IPS-20b (cell line): Measurements from ENCODE around the gene DLG5.

Source experiments
- H3K27ac ChIP-seq: one replicate; pipeline ENCODE4 v1.5.1; 2013; ENCODE audit warnings: low read length
- H3K27me3 ChIP-seq: 2 replicates; pipeline ENCODE4 v1.6.1; 2013; ENCODE audit warnings: mild to moderate bottlenecking, low read length, inconsistent platforms; ENCODE audit not compliant: insufficient read depth
- H3K36me3 ChIP-seq: 2 replicates; pipeline ENCODE4 v1.6.1; 2013; ENCODE audit warnings: low read depth, mild to moderate bottlenecking, inconsistent platforms, low read length, moderate library complexity; ENCODE audit not compliant: insufficient read depth
- H3K4me1 ChIP-seq: 2 replicates; pipeline ENCODE4 v1.6.1; 2013; ENCODE audit warnings: mild to moderate bottlenecking, control low read depth, inconsistent platforms, low read length, moderate library complexity; ENCODE audit not compliant: insufficient read depth
- H3K4me3 ChIP-seq: 2 replicates; pipeline ENCODE4 v1.5.1; 2013; ENCODE audit warnings: mild to moderate bottlenecking, low read length, inconsistent platforms
- H3K9ac ChIP-seq: 2 replicates; pipeline ENCODE4 v1.6.1; 2013; ENCODE audit warnings: low read depth, mild to moderate bottlenecking, inconsistent platforms, low read length, moderate library complexity
- H3K9me3 ChIP-seq: 2 replicates; pipeline ENCODE4 v1.6.1; 2013; ENCODE audit warnings: mild to moderate bottlenecking, low read depth, low read length, inconsistent platforms; ENCODE audit not compliant: insufficient read depth

The DLG5 gene

DNA sequence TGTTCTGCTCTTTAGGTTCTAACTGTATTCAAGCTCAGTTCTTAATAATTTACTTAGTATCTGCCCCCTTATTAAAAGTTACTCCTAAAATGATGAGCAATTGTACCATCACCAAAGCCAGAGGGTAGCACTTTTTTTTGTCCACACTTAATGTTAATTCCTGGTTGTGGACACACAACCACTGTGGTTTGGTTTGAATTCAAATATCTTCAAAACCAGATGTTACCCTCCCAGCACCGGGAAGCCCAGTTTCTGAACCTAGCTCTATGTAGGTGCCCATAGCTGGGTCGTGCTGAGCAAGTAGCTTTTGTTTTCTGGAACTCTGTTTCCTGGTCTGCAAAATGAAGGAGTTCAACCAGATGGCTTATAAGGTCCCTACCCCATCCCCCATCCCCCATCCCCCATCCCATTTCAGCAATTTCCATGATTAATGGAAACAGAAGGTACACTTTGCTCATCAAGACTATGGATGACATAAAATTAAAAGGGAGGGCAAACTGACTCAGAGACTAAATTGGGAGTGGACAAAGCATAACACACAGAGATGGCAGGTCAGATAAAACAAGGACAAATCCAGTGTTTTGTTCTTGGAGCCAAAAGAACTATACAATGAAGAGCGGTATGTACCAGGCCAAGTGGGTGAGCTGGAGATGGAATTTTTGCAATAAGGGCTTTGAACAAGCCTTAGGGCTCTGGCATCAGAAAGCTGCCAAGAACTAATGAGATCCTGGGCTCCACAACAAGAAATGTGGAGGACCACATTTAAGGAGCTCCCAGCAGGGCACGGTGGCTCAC, 56.7 kb downstream of the DLG5 start:
- peaks cover 21% of the 10 kb centered on the region for H3K36me3 ChIP-seq
- no peak overlapping the region for H3K4me3 ChIP-seq
- no peaks in the 10 kb centered on the region for H3K27me3 ChIP-seq
- no peaks in the 10 kb centered on the region for H3K9me3 ChIP-seq
- H3K9ac ChIP-seq, result no peak overlapping the region
- no peak overlapping the region for H3K27ac ChIP-seq
- H3K4me1 ChIP-seq, result peaks cover 47% of the 10 kb centered on the region

DNA sequence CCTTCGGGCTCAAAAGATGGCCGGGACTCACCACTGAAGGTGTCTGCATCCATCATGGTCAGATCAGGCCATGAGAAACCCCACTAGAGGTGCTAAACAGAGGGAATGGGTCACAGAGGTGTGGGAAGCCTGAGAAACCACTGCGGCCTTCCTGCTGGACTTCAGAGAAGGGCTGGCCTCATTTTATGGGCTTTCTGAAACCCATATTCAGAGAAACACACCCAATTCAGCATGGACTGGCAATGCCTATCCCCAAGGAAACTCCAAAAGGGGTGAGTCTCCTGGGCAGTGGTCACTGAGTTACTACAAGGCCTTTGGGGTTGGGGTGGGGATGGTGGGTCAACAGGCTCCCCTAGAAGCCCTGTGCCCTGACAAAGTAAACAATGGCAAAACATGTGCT, 58.0 kb downstream of the DLG5 start:
- H3K27ac ChIP-seq, result no peak overlapping the region
- H3K9me3 ChIP-seq, result no peaks in the 10 kb centered on the region
- no peak overlapping the region for H3K9ac ChIP-seq
- peaks cover 36% of the 10 kb centered on the region for H3K4me1 ChIP-seq
- no peaks in the 10 kb centered on the region for H3K27me3 ChIP-seq
- H3K4me3 ChIP-seq, result no peak overlapping the region
- peaks cover 21% of the 10 kb centered on the region for H3K36me3 ChIP-seq

DNA sequence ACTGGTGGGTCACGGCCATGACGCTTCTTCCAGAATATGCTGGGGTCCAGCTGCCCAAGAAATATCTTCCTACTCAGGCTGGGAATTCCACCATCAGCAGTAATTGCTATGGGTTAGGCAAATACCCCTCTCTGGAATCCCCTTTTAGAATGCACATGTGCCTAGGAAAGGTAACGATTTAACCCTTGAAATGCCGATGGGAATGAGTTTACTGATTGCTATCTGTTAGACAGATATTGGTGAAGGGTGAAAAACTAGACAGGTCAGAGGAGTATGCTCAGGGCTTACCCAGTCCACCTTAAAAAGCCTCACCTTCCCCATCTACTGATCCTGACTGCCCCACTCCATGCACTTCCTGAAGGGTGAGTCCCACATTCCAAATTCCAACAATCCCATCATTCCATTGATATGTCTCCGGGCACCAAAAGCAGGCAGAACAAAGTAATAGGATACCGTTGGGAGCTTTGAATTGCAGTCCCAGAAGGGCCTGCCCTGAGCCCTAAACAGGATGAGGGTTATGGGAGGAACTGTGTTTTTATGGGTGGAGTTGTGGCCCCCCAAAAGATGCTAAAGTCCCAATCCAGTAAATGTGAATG, 59.3 kb downstream of the DLG5 start:
- Histone ChIP-seq H3K27ac (no peak overlapping the region), H3K9me3 (no peaks in the 10 kb centered on the region), H3K36me3 (peaks cover 21% of the 10 kb centered on the region), H3K4me1 (peaks cover 33% of the 10 kb centered on the region), H3K9ac (peak overlapping the region; percentile 1; the same call in 1 of the 2 replicates), H3K27me3 (no peaks in the 10 kb centered on the region), H3K4me3 (no peak overlapping the region)

DNA sequence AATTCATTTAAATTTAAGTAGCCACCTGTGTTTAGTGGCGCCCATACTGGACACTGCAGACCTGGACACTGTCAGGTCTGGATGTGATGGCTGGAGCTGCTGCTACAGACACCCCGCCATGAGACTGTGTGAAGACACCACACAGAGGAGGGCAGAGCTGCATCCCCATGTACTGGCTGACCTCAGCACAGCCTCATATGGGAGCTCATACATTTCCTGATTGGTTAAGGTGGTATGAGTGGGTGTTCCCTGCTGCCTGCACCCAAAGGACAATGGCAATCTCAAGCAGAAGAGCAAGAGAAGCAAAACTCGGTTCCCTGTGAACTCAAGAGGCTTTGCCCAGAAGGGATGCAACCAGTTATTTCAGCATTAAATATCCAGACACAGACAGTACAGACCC, 60.0 kb downstream of the DLG5 start:
- Histone ChIP-seq H3K9me3 (no peaks in the 10 kb centered on the region), H3K9ac (no peak overlapping the region), H3K27ac (no peak overlapping the region), H3K27me3 (no peaks in the 10 kb centered on the region), H3K4me3 (no peak overlapping the region), H3K4me1 (peaks cover 33% of the 10 kb centered on the region), H3K36me3 (peaks cover 21% of the 10 kb centered on the region)

DNA sequence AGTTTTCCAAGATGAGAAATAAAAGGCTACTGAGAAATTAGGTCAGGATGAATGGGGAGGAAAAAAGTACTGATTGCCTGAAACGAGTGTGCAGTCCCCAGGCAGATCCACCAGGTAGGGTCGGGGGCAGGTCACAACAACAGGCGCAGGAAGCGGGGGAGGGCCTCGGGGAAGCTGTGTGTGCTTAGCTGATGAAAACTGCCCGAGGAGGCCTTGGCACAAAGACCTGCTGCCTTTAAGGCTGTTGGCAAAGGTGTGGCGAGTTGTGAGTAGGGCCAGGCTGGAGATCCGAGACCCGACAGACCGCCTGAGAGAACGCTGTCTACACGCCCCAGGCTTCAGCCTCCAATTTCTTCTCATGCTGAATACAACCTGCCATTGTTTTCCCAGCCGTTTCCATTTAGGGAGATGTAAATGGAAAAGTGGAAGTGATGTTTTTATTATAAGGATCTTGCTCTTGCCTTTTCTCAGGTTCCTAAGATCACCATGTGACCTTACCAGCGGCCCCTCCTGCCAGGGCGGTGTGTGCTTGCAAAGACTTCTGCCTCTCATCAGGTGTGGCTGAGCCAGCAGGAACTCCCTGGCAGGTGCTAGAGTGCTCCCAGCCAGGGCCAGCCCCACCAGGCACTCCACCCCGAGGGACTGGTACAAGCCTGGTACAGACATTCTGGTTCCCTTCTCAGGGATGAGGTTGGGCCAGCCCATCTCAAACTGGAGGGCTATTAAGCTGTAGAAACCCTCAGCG, 60.8 kb downstream of the DLG5 start:
- Histone ChIP-seq H3K4me3 (no peak overlapping the region), H3K9me3 (no peaks in the 10 kb centered on the region), H3K9ac (no peak overlapping the region), H3K27ac (no peak overlapping the region), H3K36me3 (peaks cover 21% of the 10 kb centered on the region), H3K4me1 (peaks cover 33% of the 10 kb centered on the region), H3K27me3 (no peaks in the 10 kb centered on the region)

DNA sequence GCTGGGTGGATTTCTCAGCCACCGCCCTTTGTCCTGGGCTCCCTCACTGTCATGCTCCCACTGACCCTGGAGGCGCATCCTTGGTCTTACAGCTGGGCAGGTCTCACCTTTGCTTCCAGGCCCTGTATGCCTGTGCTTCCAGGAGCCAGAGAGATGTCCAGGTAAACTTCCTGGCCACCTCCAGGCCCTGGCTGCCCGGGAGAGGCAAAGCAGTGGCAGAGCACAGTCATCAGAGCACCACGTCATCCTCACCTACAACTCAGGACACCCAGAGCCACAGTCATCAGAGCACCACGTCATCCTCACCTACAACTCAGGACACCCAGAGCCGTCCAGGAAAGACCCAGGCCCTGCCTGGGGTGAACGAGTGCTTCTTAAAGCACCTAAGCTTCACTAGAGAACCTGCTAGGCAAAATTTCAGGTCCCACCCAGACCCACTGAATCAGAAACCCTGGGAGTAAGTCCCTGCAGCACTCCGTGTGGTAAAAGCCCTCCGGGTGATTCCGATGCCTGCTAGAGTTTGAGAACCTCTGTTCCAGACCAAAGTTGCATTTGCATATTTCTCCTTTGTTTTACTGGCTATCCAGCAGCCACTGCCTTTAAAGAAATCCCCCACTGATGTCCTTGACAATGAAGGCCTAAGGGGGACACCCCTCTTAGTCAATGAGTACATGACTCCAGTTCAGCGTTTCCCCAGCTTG, 62.3 kb downstream of the DLG5 start:
- peaks cover 33% of the 10 kb centered on the region for H3K4me1 ChIP-seq
- no peaks in the 10 kb centered on the region for H3K27me3 ChIP-seq
- H3K4me3 ChIP-seq, result no peak overlapping the region
- peaks cover 29% of the 10 kb centered on the region for H3K36me3 ChIP-seq
- H3K9ac ChIP-seq, result no peak overlapping the region
- H3K9me3 ChIP-seq, result no peaks in the 10 kb centered on the region
- H3K27ac ChIP-seq, result no peak overlapping the region

DNA sequence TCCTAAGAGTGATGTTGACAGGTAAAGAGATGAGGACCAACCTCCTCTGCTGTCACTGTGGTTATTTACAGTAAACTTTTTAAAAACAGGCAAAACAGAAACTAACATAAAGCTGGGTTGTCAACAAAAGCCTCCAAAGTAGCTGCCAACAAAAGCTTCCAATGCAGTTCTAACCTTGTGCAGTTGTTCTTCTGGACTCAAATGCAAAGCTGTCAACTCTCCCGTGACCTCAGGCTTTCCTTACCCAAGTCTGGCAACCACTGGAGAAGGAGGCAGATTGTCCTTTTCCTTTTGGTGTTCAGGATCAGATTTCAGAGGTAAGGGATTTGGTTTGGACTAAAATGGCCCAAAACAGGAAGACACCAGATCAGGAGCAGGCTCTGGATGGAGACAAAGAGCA, 63.1 kb downstream of the DLG5 start:
- no peaks in the 10 kb centered on the region for H3K27me3 ChIP-seq
- H3K9ac ChIP-seq, result no peak overlapping the region
- peaks cover 33% of the 10 kb centered on the region for H3K4me1 ChIP-seq
- H3K36me3 ChIP-seq, result peaks cover 24% of the 10 kb centered on the region
- H3K9me3 ChIP-seq, result no peaks in the 10 kb centered on the region
- no peak overlapping the region for H3K27ac ChIP-seq
- H3K4me3 ChIP-seq, result no peak overlapping the region

DNA sequence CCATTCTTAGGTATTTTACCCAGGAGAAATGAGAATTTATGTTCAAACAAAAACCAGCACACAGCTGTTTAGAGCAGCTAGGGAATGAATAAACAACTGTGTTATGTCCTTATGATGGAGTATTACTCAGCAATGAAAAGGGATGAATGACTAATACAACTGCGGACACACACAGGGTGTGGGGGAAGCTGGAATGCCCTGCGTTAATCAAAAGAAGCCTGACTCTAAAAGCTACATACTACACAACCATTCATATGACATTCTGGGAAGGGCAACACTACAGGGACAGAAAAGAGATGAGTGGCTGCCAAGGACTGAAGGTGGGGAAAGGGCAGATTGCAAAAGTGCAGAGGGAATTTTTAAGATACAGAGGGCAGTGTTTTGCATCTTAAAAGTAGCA, 64.0 kb downstream of the DLG5 start:
- H3K9me3 ChIP-seq, result no peaks in the 10 kb centered on the region
- peaks cover 26% of the 10 kb centered on the region for H3K36me3 ChIP-seq
- H3K27ac ChIP-seq, result no peak overlapping the region
- no peaks in the 10 kb centered on the region for H3K27me3 ChIP-seq
- peaks cover 30% of the 10 kb centered on the region for H3K4me1 ChIP-seq
- H3K9ac ChIP-seq, result no peak overlapping the region
- no peak overlapping the region for H3K4me3 ChIP-seq

DNA sequence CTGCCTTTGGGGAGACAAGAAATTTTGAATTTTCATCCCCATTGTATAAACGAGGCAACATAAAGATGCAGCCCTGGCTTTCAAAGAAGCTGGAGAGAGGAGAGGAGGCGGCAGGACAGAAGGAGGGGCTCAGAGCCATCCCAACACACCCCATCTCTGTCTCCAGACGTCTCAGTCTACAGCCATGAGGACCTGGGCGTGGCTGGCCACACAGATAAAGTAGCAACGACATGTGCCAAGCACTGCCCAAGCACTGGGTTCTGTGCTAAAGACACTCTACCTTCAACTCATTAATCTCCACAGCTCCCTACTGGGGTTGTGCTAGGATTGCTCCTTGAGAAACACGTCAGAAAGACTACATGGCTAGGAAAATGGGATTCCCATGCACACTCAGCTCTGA, 65.2 kb downstream of the DLG5 start:
- Histone ChIP-seq H3K9me3 (no peaks in the 10 kb centered on the region), H3K4me1 (peaks cover 18% of the 10 kb centered on the region; the same call in 1 of the 2 replicates), H3K36me3 (peaks cover 24% of the 10 kb centered on the region; the same call in 1 of the 2 replicates), H3K4me3 (no peak overlapping the region), H3K9ac (no peak overlapping the region), H3K27me3 (no peaks in the 10 kb centered on the region), H3K27ac (no peak overlapping the region)

DNA sequence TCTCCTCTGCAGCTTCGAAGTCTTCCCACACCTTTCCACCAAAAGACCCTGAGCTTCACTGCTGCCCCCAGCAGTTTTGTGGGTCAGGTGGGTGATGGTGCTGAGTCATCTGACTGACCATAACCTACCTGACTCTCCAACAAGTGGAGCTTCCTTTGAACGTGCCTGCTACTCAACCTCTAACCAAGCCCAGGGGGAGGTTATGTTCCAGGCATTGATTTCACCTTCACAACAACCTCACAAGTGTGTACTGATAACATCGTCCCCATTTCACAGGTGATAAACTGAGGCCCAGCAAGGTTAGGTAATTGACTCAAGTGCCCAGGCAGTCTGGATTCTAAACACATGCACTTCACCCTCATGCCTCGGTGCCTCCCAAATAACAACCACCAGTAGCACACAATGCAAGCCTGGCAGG, 66.7 kb downstream of the DLG5 start:
- Histone ChIP-seq H3K27ac (no peak overlapping the region), H3K4me3 (no peak overlapping the region), H3K4me1 (peaks cover 11% of the 10 kb centered on the region), H3K27me3 (no peaks in the 10 kb centered on the region), H3K9ac (no peak overlapping the region), H3K9me3 (no peaks in the 10 kb centered on the region), H3K36me3 (peaks cover 32% of the 10 kb centered on the region; the same call in 1 of the 2 replicates)

DNA sequence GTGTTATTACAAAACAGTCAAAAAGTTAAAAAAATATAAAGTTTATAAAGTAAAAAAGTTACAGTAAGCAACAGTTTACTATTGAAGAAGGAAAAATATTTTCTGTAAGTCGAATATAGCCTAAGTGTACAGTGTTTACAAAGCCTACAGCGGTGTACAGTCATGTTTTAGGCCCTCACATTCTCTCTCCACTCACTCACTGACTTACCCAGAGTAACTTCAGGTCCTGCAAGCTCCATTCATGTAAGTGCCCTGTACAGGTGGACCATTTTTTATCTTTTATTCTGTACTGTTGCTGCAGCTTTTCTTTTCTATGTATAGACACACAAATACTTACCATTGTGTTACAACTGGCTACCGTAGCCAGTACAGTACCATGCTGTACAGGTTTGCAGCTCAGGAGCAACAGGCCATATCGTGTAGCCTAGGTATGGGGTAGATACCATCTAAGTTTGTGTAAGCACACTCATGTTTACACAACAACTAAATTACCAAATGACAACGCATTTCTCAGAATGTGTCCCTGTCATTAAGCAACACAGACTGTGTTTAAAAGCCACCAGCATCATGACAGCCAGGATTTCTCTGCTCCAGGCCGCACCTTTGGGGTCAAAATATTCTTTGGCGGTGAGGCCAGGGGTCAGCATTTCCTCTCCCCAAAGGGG, 67.2 kb downstream of the DLG5 start:
- peaks cover 33% of the 10 kb centered on the region; the same call in 1 of the 2 replicates for H3K36me3 ChIP-seq
- no peaks in the 10 kb centered on the region for H3K9me3 ChIP-seq
- H3K27ac ChIP-seq, result no peak overlapping the region
- H3K27me3 ChIP-seq, result no peaks in the 10 kb centered on the region
- no peak overlapping the region for H3K4me3 ChIP-seq
- peaks cover 8% of the 10 kb centered on the region for H3K4me1 ChIP-seq
- no peak overlapping the region for H3K9ac ChIP-seq
